C4-2B (cell line): Measurements from ENCODE around the gene ZNF487.
"Not testable (repeated sequence)": the region's sequence is repeated elsewhere in the genome, so short reads cannot be mapped to it uniquely, and the experiment has no call there.

Source experiments
- H3K27ac ChIP-seq: fragments of 450-650 bp; 2 replicates; pipeline ENCODE4 v1.5.1; 2017
- CTCF ChIP-seq: fragments of 450-650 bp; conservative IDR thresholded peaks from 2 replicates; pipeline ENCODE4 v1.5.1; 2017; ENCODE audit warnings: mild to moderate bottlenecking
- ZFX ChIP-seq: fragments of 450-650 bp; IDR thresholded peaks from 2 replicates; pipeline ENCODE4 v1.6.1; 2017

Gene ZNF487

GRCh38 chr10:43424416-43424815 is 12.5 kb upstream of the ZNF487 start:
- TF ChIP-seq CTCF (no peak), ZFX (no peak)
- H3K27ac ChIP-seq = no peak overlapping the region

- H3K27ac ChIP-seq = not testable (repeated sequence)
Observed at GRCh38 chr10:43426476-43426875, 10.4 kb upstream of the ZNF487 start.

GRCh38 chr10:43427166-43427825 is 9.6 kb upstream of the ZNF487 start:
- TF ChIP-seq CTCF (no peak), ZFX (no peak)
- no peak overlapping the region for H3K27ac ChIP-seq

- TF ChIP-seq CTCF = no peak
- no peak for TF ChIP-seq ZFX
Observed at GRCh38 chr10:43430926-43431663, 5.8 kb upstream of the ZNF487 start.

GRCh38 chr10:43437141-43437870 is 395 bp downstream of the ZNF487 start:
- no peak for TF ChIP-seq CTCF
- no peak for TF ChIP-seq ZFX
- H3K27ac ChIP-seq = peak overlapping the region; percentile 92

More at GRCh38 chr10:43430926-43431663, 5.8 kb upstream of the ZNF487 start:
- H3K27ac ChIP-seq = no peak overlapping the region

GRCh38 chr10:43440463-43441134 is 3.7 kb downstream of the ZNF487 start:
- TF ChIP-seq CTCF (no peak), ZFX (no peak)
- no peak overlapping the region for H3K27ac ChIP-seq

- no peak overlapping the region for H3K27ac ChIP-seq
- TF ChIP-seq ZFX (no peak), CTCF (no peak)
Observed at GRCh38 chr10:43444323-43444722, 7.4 kb downstream of the ZNF487 start.
